CD4-positive, alpha-beta T cell (primary cell): Measurements from ENCODE around the gene ZCCHC2. TPM values are rescaled to one million over a fixed set of nuclear protein-coding genes. Genes with fewer than 3 reads are reported as not detected.

ENCODE experiments used
- ATAC-seq: fragments of 200-7000 bp; cut with Tn5 transposase; one replicate; pipeline ENCODE4 v1.10.0; 2022; ENCODE audit warnings: mild to moderate bottlenecking; ENCODE audit not compliant: poor library complexity
- CTCF ChIA-PET: fragments of 350-600 bp; sonication (Branson Sonifier 250); formaldehyde crosslinking; loops from one replicate; lab custom pipeline; 2021; ENCODE audit warnings: antibody characterized with exemption, inconsistent platforms; lab: Charles Lee
- POLR2A ChIA-PET: fragments of 350-600 bp; sonication (Branson Sonifier 250); formaldehyde crosslinking; loops from one replicate; lab custom pipeline; 2021; ENCODE audit warnings: antibody characterized with exemption, inconsistent platforms; lab: Charles Lee
- DNase-seq, 14 experiments: peaks; one replicate each; pipeline ENCODE4 v3.0.0-alpha.2; 2013 to 2020; ENCODE audit warnings: mixed read lengths in 2 of 14
- H3K27ac ChIP-seq, 2 donors: one replicate each; pipeline versions ENCODE4 v1.5.1 to v1.7.0; 2013; ENCODE audit warnings: low read length in 2 of 2, low read depth in 1 of 2, mild to moderate bottlenecking in 1 of 2
- H3K27me3 ChIP-seq, 2 experiments: 1 replicate in 1 of 2; 2 replicates in 1 of 2; pipeline versions ENCODE4 v1.6.1 to v1.7.0; 2013; ENCODE audit warnings: low read length in 2 of 2, control low read depth in 1 of 2, mild to moderate bottlenecking in 1 of 2, moderate library complexity in 1 of 2; ENCODE audit not compliant: insufficient read depth in 2 of 2, control insufficient read depth in 1 of 2
- H3K36me3 ChIP-seq: one replicate; pipeline ENCODE4 v1.6.1; 2013; ENCODE audit warnings: low read length, control low read depth; ENCODE audit not compliant: insufficient read depth
- H3K4me1 ChIP-seq: one replicate; pipeline ENCODE4 v1.6.1; 2013; ENCODE audit warnings: low read length, control low read depth; ENCODE audit not compliant: insufficient read depth
- H3K4me3 ChIP-seq: one replicate; pipeline ENCODE4 v1.5.1; 2013; ENCODE audit warnings: mild to moderate bottlenecking, low read length, moderate library complexity
- H3K9me3 ChIP-seq, 2 experiments: 1 replicate in 1 of 2; 2 replicates in 1 of 2; pipeline versions ENCODE4 v1.6.1 to v1.7.0; 2013; ENCODE audit warnings: low read length in 2 of 2, mild to moderate bottlenecking in 2 of 2, control low read depth in 1 of 2, moderate library complexity in 1 of 2; ENCODE audit not compliant: control insufficient read depth in 1 of 2, insufficient read depth in 1 of 2
- H3K27ac Mint-ChIP-seq: one replicate; pipeline ENCODE4 v1.8.0; 2020; ENCODE audit warnings: mixed read lengths
- H3K27me3 Mint-ChIP-seq: one replicate; pipeline ENCODE4 v1.8.0; 2021; ENCODE audit warnings: mixed read lengths
- H3K36me3 Mint-ChIP-seq: one replicate; pipeline ENCODE4 v1.8.0; 2021; ENCODE audit warnings: low read depth, mixed read lengths
- H3K4me1 Mint-ChIP-seq: one replicate; pipeline ENCODE4 v1.8.0; 2021; ENCODE audit warnings: low read depth, mixed read lengths
- H3K4me3 Mint-ChIP-seq: one replicate; pipeline ENCODE4 v1.8.0; 2020; ENCODE audit warnings: mild to moderate bottlenecking, mixed read lengths
- H3K9me3 Mint-ChIP-seq: one replicate; pipeline ENCODE4 v1.8.0; 2020; ENCODE audit warnings: mixed read lengths
- CTCF ChIP-seq: fragments of 200-600 bp; IDR thresholded peaks from one replicate; pipeline ENCODE4 v1.8.0; 2022; ENCODE audit warnings: antibody characterized with exemption, mild to moderate bottlenecking
- intact Hi-C, 2 experiments: fragments of 100-400 bp; cut with DNase I in 1 of 2; cut with micrococcal nuclease in 1 of 2; formaldehyde crosslinking; loops; one replicate each; pipeline versions ENCODE4 v1.15.1 to v1.9.0; 2023 to 2025; cut with DNase I, micrococcal nuclease
- total RNA-seq, 174 experiments: library from RNA in 2 of 174; stranded (reverse) in 2 of 174; gene quantifications; one replicate each; pipeline ENCODE4 v1.2.3 and lab custom pipeline; 2021 to 2026

The ZCCHC2 gene
- total RNA-seq, 2 experiments from 2014 or later = 85.0 to 85.4 TPM

DNA sequence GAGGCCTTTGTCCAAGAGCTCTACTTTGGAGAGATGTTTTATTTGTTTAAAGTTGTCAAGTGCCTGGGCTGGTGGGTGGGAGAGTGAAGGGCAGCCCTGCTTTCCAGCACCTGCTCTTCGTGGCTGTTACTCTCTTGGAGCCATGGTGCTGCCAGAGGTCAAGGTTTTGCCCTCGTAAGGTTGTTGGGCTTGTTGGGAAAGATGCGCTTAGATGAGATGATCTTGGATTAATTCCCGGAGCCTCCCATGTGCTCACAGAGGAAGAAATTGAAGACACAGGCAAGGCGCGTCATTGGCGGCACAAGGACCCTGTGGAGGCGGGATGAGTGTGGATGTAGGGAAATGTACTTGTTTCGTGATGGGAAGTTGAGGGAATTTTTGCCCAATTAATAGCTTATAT, 27.9 kb downstream of the ZCCHC2 start:
- H3K4me1 ChIP-seq = no peaks in the 10 kb centered on the region
- Mint-ChIP-seq H3K4me1 (peaks cover 17% of the 10 kb centered on the region), H3K27ac (no peak overlapping the region), H3K36me3 (peaks cover 95% of the 10 kb centered on the region), H3K9me3 (no peaks in the 10 kb centered on the region), H3K4me3 (no peak overlapping the region), H3K27me3 (no peaks in the 10 kb centered on the region)
- POLR2A ChIA-PET = interaction anchor here (1.0 kb wide), 1 partner anchor 29 kb away, joined by 3 read pairs; no protein-coding TSS in a partner anchor
- intact Hi-C loops = no loop called here
- TF ChIP-seq CTCF = no peak
- H3K27ac ChIP-seq = no peak overlapping the region
- CTCF ChIA-PET = no interaction called here
- no peaks in the 10 kb centered on the region for H3K9me3 ChIP-seq
- H3K36me3 ChIP-seq = peaks cover 77% of the 10 kb centered on the region
- H3K27me3 ChIP-seq = no peaks in the 10 kb centered on the region
- ATAC-seq = no peak
- no peak for DNase-seq
- no peak overlapping the region for H3K4me3 ChIP-seq

DNA sequence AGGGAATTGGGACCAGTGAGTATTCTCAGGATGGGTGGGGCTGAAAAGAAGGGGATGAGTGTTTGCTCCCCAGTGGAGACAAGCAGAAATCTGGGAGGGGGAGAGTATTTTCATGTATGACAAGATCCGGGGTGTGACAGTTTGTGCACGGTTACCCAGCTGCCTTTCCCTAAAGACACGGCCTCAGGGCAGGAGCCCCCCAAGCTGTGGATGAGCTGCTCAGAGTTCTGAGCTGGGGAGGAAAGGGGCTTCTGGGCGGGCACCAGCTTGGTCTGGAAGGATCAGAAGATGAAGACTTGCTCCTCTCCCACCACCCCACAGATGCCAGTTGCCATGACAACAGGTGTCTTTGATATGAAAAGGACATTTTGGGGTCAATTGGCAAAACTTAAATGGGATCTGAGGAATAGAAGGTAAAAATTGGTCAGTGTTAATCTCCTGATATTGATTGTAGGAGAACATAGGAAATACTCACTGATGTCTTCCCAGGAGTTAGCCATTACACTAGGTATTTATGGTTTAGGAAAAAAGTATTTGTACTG, 29.2 kb downstream of the ZCCHC2 start:
- ChIA-PET CTCF (interaction anchor here (1.2 kb wide), 1 partner anchor 30 kb away, joined by 3 read pairs; no protein-coding TSS in a partner anchor), POLR2A (interaction anchor here (1.0 kb wide), 2 partner anchors 29 to 30 kb away, joined by 3 read pairs; partner anchors contain the start of gene ZCCHC2)
- intact Hi-C loops = no loop called here
- ATAC-seq (no peak), DNase-seq (no peak)
- no peak overlapping the region for H3K27ac ChIP-seq
- peaks cover 17% of the 10 kb centered on the region for H3K4me1 Mint-ChIP-seq
- no peaks in the 10 kb centered on the region for H3K27me3 Mint-ChIP-seq
- H3K27me3 ChIP-seq = no peaks in the 10 kb centered on the region
- no peak overlapping the region for H3K4me3 ChIP-seq
- no peak for TF ChIP-seq CTCF
- H3K4me3 Mint-ChIP-seq = no peak overlapping the region
- no peaks in the 10 kb centered on the region for H3K9me3 ChIP-seq
- no peaks in the 10 kb centered on the region for H3K4me1 ChIP-seq
- no peaks in the 10 kb centered on the region for H3K9me3 Mint-ChIP-seq
- peaks cover 96% of the 10 kb centered on the region for H3K36me3 Mint-ChIP-seq
- H3K27ac Mint-ChIP-seq = no peak overlapping the region
- H3K36me3 ChIP-seq = peaks cover 79% of the 10 kb centered on the region

GRCh38 chr18:62554061-62554815, 31.4 kb downstream of the ZCCHC2 start:
- Histone ChIP-seq H3K27ac (no peak overlapping the region), H3K4me1 (no peaks in the 10 kb centered on the region), H3K4me3 (no peak overlapping the region), H3K27me3 (no peaks in the 10 kb centered on the region), H3K36me3 (peaks cover 83% of the 10 kb centered on the region), H3K9me3 (no peaks in the 10 kb centered on the region)
- Mint-ChIP-seq H3K4me1 (peaks cover 17% of the 10 kb centered on the region), H3K9me3 (no peaks in the 10 kb centered on the region), H3K27me3 (no peaks in the 10 kb centered on the region), H3K36me3 (peaks cover 97% of the 10 kb centered on the region), H3K4me3 (no peak overlapping the region), H3K27ac (peak overlapping the region; percentile 1)
- peak in 1 of 14 experiments; percentile 15 for DNase-seq
- CTCF ChIA-PET = no interaction called here
- TF ChIP-seq CTCF = no peak
- ATAC-seq = no peak
- POLR2A ChIA-PET = no interaction called here
- intact Hi-C loops = no loop called here
